CD8-positive, alpha-beta memory T cell (primary cell): ENCODE measurements around the gene PGRMC2. TPM values are rescaled to one million over a fixed set of nuclear protein-coding genes. Genes with fewer than 3 reads are reported as not detected.

Experiments used
- CTCF ChIA-PET: fragments of 350-600 bp; sonication (Branson Sonifier 250); formaldehyde crosslinking; loops from one replicate; lab custom pipeline; 2021; ENCODE audit warnings: antibody characterized with exemption; lab: Charles Lee
- POLR2A ChIA-PET: fragments of 350-600 bp; sonication (Branson Sonifier 250); formaldehyde crosslinking; loops from one replicate; lab custom pipeline; 2021; ENCODE audit warnings: antibody characterized with exemption; lab: Charles Lee
- DNase-seq, 5 donors: peaks; one replicate each; pipeline versions ENCODE4 v3.0.0 to v3.0.0-alpha.2; 2020 to 2022; ENCODE audit warnings: mixed read lengths in 1 of 5
- H3K27ac ChIP-seq: one replicate; pipeline ENCODE4 v1.7.0; 2013; ENCODE audit warnings: low read depth, mild to moderate bottlenecking, low read length, moderate library complexity
- H3K27me3 ChIP-seq: 2 replicates; pipeline ENCODE4 v1.7.0; 2013; ENCODE audit warnings: low read length, mild to moderate bottlenecking; ENCODE audit not compliant: insufficient read depth, poor library complexity, severe bottlenecking
- H3K36me3 ChIP-seq: 2 replicates; pipeline ENCODE4 v1.7.0; 2013; ENCODE audit warnings: mild to moderate bottlenecking, low read length, moderate library complexity; ENCODE audit not compliant: insufficient read depth
- H3K4me1 ChIP-seq: 2 replicates; pipeline ENCODE4 v1.7.0; 2013; ENCODE audit warnings: mild to moderate bottlenecking, low read length, moderate library complexity; ENCODE audit not compliant: insufficient read depth
- H3K4me3 ChIP-seq: 2 replicates; pipeline ENCODE4 v1.7.0; 2013; ENCODE audit warnings: mild to moderate bottlenecking, low read length
- H3K9me3 ChIP-seq: 2 replicates; pipeline ENCODE4 v1.7.0; 2013; ENCODE audit warnings: mild to moderate bottlenecking, low read length
- H3K27ac Mint-ChIP-seq, 8 donors: one replicate each; pipeline ENCODE4 v1.8.0; 2020 to 2021; ENCODE audit warnings: mixed read lengths in 8 of 8, mild to moderate bottlenecking in 6 of 8, inconsistent platforms in 3 of 8, moderate library complexity in 3 of 8
- H3K27me3 Mint-ChIP-seq, 2 donors: one replicate each; pipeline ENCODE4 v1.8.0; 2020 to 2021; ENCODE audit warnings: mixed read lengths in 2 of 2, mild to moderate bottlenecking in 1 of 2, moderate library complexity in 1 of 2
- H3K36me3 Mint-ChIP-seq, 3 donors: one replicate each; pipeline ENCODE4 v1.8.0; 2020 to 2021; ENCODE audit warnings: mixed read lengths in 3 of 3, inconsistent platforms in 1 of 3, mild to moderate bottlenecking in 1 of 3
- H3K4me1 Mint-ChIP-seq, 3 donors: one replicate each; pipeline ENCODE4 v1.8.0; 2020 to 2021; ENCODE audit warnings: mixed read lengths in 3 of 3, inconsistent platforms in 1 of 3, mild to moderate bottlenecking in 1 of 3
- H3K4me3 Mint-ChIP-seq, 7 donors: one replicate each; pipeline ENCODE4 v1.8.0; 2020 to 2021; ENCODE audit warnings: mixed read lengths in 7 of 7, mild to moderate bottlenecking in 6 of 7, moderate library complexity in 4 of 7, inconsistent platforms in 2 of 7
- H3K9me3 Mint-ChIP-seq, 5 donors: one replicate each; pipeline ENCODE4 v1.8.0; 2020 to 2022; ENCODE audit warnings: mixed read lengths in 5 of 5, mild to moderate bottlenecking in 3 of 5, moderate library complexity in 2 of 5, inconsistent platforms in 1 of 5
- polyA plus RNA-seq: library from polyadenylated mRNA; unstranded; fragments of 300-500 nt; fragmentation: Illumina TruSeq; gene quantifications from one replicate; pipeline ENCODE4 v1.2.3, GENCODE V29; 2021
- total RNA-seq, 2 experiments: library from RNA; stranded (reverse); gene quantifications; one replicate each; pipeline ENCODE4 v1.2.3, GENCODE V29; 2021

PGRMC2 gene
- total and polyA plus RNA-seq, 3 experiments from 2014 or later = 23.6 to 40.5 (median 36.9) TPM

DNA sequence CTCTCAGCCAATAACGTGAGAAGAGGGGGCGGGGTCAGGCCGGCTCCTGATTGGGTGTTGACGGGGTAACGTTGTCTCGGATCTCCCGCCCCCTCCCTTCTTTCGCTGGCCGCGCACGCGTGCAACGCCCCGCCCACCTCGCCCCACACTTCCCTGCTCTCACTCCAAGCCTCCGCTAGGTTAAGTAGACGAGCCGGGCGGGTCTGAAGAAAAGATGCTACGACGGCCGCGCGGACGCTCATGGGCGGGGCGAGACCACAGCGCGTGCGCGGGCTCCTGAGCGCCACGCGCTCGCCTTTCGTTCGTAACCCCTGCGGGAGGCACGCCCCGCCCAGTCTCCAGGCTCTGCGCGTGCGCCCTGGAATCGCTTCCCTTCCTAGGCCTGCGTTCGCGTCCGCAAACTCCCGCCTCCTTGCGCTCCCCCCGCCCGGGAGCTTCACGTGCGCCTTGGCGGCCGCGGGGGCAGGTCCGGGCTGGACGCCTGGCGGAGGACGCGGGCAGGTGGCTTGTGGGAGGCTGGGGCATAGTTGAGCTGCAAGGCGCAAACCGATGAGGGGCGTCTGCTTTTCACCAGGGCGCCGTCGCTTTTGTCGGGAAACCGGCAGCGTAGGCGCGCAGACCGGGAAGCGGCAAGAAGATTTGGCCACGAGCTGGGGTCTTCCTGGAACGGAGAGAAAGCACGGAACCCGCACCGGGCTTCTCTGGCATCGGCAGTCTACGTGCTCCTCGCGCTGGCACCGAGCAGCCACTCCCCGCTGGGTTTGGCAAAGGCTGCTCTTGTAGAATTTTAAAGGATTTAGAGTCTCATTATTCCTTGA, 467 bp upstream of the PGRMC2 start:
- H3K9me3 ChIP-seq = no peaks in the 10 kb centered on the region
- peaks cover 24% of the 10 kb centered on the region for H3K4me1 ChIP-seq
- peak; percentile 98 to 100 (median 99) for DNase-seq
- H3K27ac ChIP-seq = peak overlapping the region; percentile 94
- H3K4me1 Mint-ChIP-seq = peaks cover 39 to 44% (median 44%) of the 10 kb centered on the region in 3 donors
- no peaks in the 10 kb centered on the region for H3K36me3 ChIP-seq
- H3K4me3 Mint-ChIP-seq = peak overlapping the region; percentile 79 to 97 (median 89)
- no peaks in the 10 kb centered on the region for H3K27me3 ChIP-seq
- POLR2A ChIA-PET = interaction anchor here (0.6 to 2.3 kb wide), 4 partner anchors 227 to 571 kb away, joined by 4 to 8 read pairs (median 4); partner anchors contain the start of genes ABHD18, LARP1B and MFSD8
- peak overlapping the region; percentile 86 to 100 (median 98) for H3K27ac Mint-ChIP-seq
- CTCF ChIA-PET = no interaction called here
- H3K9me3 Mint-ChIP-seq = no peaks in the 10 kb centered on the region
- peaks cover 0 to 3% of the 10 kb centered on the region in 2 donors for H3K27me3 Mint-ChIP-seq
- H3K4me3 ChIP-seq = peak overlapping the region; percentile 48
- H3K36me3 Mint-ChIP-seq = peaks cover 0 to 16% (median 1%) of the 10 kb centered on the region in 3 donors

DNA sequence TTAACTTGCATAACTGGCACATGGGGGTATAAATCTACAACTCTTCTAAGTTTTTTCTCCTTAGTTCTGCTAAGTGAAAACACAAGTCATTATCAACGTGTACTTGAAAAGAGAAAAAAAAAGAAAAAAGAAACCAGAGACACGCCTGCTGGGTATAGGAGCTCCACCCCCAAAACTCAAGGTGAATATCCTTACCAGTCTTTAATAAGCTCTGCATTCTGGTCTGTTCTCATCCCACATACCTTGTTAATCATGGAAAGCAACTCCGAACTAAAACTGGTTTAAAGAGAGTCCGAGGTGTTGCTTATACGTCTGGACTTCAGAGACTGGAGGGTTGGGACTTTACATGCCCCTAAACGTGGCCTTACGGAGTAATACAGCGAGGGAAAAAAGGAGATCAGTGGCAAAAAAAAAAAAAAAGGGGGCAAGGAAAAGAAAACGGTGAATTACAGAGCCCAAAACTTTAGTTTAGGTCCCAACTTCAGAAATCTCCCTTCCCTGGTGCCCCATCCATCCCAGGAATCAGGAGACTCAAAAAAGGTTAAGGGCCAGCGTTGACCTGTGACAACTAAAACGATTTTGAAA, 1.0 kb downstream of the PGRMC2 start:
- Histone ChIP-seq H3K4me1 (peaks cover 24% of the 10 kb centered on the region), H3K27ac (peak overlapping the region; percentile 65), H3K36me3 (no peaks in the 10 kb centered on the region), H3K9me3 (no peaks in the 10 kb centered on the region), H3K27me3 (no peaks in the 10 kb centered on the region), H3K4me3 (peak overlapping the region; percentile 57)
- POLR2A ChIA-PET = interaction anchor here (1.0 to 2.3 kb wide), 3 partner anchors 226 to 807 kb away, joined by 4 to 8 read pairs (median 4); partner anchors contain the start of genes ABHD18, LARP1B, MFSD8 and SCLT1
- peak overlapping the region; percentile 79 to 97 (median 89) for H3K4me3 Mint-ChIP-seq
- no peaks in the 10 kb centered on the region for H3K27me3 Mint-ChIP-seq
- CTCF ChIA-PET = no interaction called here
- peaks cover 49 to 59% (median 57%) of the 10 kb centered on the region in 3 donors for H3K4me1 Mint-ChIP-seq
- H3K36me3 Mint-ChIP-seq = peaks cover 0 to 20% (median 1%) of the 10 kb centered on the region in 3 donors
- peak in 2 of 5 donors; percentile 52 to 65 for DNase-seq
- no peaks in the 10 kb centered on the region for H3K9me3 Mint-ChIP-seq
- peak overlapping the region; percentile 82 to 99 (median 92) for H3K27ac Mint-ChIP-seq

DNA sequence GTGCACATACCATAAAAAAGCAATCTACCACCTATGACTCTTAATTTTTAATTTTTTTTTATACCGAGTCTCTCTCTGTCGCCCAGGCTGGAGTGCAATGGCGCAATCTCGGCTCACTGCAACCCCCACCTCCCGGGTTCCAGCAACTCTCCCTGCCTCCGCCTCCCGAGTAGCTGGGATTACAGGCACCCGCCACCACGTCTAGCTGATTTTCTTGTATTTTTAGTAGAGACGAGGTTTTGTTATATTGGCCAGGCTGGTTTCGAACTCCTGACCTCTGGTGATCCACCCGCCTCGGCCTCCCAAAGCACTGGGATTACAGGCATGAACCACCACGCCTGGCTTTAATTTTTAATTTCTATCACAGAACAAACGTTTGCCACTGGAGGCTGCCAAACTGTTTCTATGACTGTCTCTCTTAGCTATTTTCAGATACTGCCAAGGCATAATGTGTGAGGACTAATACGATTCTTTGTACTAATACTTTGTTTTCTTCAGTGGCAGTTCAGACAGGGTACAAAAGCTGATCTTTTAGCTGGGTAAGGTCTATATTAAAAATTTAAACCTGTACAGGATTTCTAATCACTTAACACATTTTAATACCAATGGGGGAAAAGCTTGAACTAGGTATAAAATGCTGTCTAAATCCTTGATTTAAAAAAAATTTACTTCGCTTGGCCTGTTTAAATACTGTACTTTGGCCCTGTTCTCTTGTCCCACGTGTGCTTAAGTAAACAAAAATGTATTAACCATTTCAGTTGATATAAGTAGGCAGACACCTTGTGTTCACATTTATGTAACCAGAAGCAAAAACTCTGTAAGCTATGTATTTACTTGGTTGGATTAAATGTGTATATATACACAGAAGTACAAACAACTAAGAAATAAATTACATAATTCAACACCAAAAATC, 2.3 kb downstream of the PGRMC2 start:
- H3K27ac ChIP-seq = no peak overlapping the region
- H3K9me3 ChIP-seq = no peaks in the 10 kb centered on the region
- H3K36me3 Mint-ChIP-seq = peaks cover 0 to 20% (median 1%) of the 10 kb centered on the region in 3 donors
- no peak overlapping the region for H3K4me3 ChIP-seq
- H3K4me1 Mint-ChIP-seq = peaks cover 55 to 71% (median 69%) of the 10 kb centered on the region in 3 donors
- no peaks in the 10 kb centered on the region for H3K9me3 Mint-ChIP-seq
- no peaks in the 10 kb centered on the region for H3K27me3 Mint-ChIP-seq
- peak overlapping the region; percentile 22 to 90 (median 79) for H3K4me3 Mint-ChIP-seq
- H3K27me3 ChIP-seq = no peaks in the 10 kb centered on the region
- peaks cover 30% of the 10 kb centered on the region for H3K4me1 ChIP-seq
- DNase-seq = no peak
- CTCF ChIA-PET = interaction anchor here (0.8 kb wide), 1 partner anchor 808 kb away, joined by 3 read pairs; the partner anchor contains the start of gene SCLT1
- no peaks in the 10 kb centered on the region for H3K36me3 ChIP-seq
- POLR2A ChIA-PET = no interaction called here
- peak overlapping the region in 2 of 8 donors; percentile 86 to 97 for H3K27ac Mint-ChIP-seq

DNA sequence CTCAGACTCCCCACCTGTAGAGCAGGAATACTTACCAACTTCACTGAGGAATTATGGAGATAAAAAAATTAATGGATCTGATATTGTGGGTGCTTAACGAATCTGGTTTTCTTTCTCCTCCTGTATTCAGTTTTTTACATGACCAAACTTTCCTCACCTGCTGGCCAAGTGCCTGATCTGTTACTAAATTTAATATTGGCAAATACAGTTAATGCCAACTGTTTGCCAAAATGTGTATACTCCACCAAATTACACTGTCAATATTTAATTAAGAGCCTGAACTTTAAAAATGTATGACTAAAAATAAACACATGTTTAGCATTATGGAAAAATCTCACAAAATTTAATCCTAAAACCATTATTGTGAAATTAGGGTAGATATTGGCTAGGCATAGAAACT, 3.3 kb downstream of the PGRMC2 start:
- Histone ChIP-seq H3K27ac (no peak overlapping the region), H3K36me3 (no peaks in the 10 kb centered on the region), H3K9me3 (no peaks in the 10 kb centered on the region), H3K27me3 (no peaks in the 10 kb centered on the region), H3K4me3 (no peak overlapping the region), H3K4me1 (peaks cover 25% of the 10 kb centered on the region)
- no peak overlapping the region for H3K4me3 Mint-ChIP-seq
- CTCF ChIA-PET = no interaction called here
- no peaks in the 10 kb centered on the region for H3K27me3 Mint-ChIP-seq
- no peak overlapping the region for H3K27ac Mint-ChIP-seq
- peaks cover 62 to 78% (median 76%) of the 10 kb centered on the region in 3 donors for H3K4me1 Mint-ChIP-seq
- no peak for DNase-seq
- POLR2A ChIA-PET = no interaction called here
- peaks cover 0 to 24% (median 6%) of the 10 kb centered on the region in 3 donors for H3K36me3 Mint-ChIP-seq
- H3K9me3 Mint-ChIP-seq = no peaks in the 10 kb centered on the region

DNA sequence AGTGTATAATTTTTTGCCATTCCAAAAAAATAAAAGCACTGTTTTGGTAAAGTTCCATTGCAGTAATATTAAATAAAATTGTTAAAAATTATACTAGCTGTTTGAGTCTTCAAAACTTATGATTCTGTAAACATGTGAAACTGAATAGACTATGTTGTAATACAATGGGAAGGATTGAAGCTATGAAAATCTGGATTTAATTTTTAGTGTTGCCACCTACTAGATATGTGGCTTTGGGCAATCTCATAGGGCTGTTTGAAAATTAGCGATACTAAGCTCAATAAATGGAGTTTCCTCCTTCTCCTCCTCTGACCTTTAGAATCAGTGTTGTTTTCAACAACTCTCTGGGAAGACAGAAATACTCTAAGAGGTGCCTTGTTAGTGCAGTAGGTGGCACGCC, 4.5 kb downstream of the PGRMC2 start:
- Mint-ChIP-seq H3K9me3 (no peaks in the 10 kb centered on the region), H3K4me3 (no peak overlapping the region), H3K27me3 (no peaks in the 10 kb centered on the region), H3K36me3 (peaks cover 0 to 25% (median 6%) of the 10 kb centered on the region in 3 donors), H3K4me1 (peaks cover 57 to 78% (median 69%) of the 10 kb centered on the region in 3 donors), H3K27ac (no peak overlapping the region)
- H3K4me3 ChIP-seq = no peak overlapping the region
- no peak for DNase-seq
- no peak overlapping the region for H3K27ac ChIP-seq
- H3K27me3 ChIP-seq = no peaks in the 10 kb centered on the region
- H3K36me3 ChIP-seq = no peaks in the 10 kb centered on the region
- ChIA-PET CTCF (no interaction called here), POLR2A (no interaction called here)
- peaks cover 18% of the 10 kb centered on the region for H3K4me1 ChIP-seq
- no peaks in the 10 kb centered on the region for H3K9me3 ChIP-seq

DNA sequence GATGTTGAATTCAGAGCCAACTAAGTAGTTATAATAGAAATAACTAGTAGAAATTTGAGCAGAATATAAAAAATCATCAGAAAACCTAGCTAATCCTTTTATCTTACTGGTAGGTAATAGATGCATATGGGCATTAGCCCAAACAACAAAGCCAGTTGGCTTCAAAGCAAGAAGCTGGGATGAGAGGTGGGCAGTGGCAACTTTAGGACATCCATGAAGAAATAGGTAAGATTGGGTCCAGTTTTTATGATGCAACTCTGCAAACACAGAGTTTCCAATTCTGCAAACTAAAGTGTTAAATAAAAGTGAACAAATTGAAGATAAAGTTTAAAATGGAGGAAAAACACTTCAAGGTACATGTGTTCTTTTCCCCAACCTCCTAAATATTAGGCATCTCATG, 5.1 kb downstream of the PGRMC2 start:
- Mint-ChIP-seq H3K4me3 (peak overlapping the region in 1 of 7 donors; percentile 34), H3K27me3 (no peaks in the 10 kb centered on the region), H3K27ac (peak overlapping the region in 2 of 8 donors; percentile 8 to 17), H3K4me1 (peaks cover 57 to 82% (median 69%) of the 10 kb centered on the region in 3 donors), H3K36me3 (peaks cover 0 to 25% (median 6%) of the 10 kb centered on the region in 3 donors), H3K9me3 (no peaks in the 10 kb centered on the region)
- DNase-seq = no peak
- Histone ChIP-seq H3K36me3 (no peaks in the 10 kb centered on the region), H3K27ac (no peak overlapping the region), H3K9me3 (no peaks in the 10 kb centered on the region), H3K4me3 (no peak overlapping the region), H3K4me1 (peaks cover 18% of the 10 kb centered on the region), H3K27me3 (no peaks in the 10 kb centered on the region)
- ChIA-PET CTCF (no interaction called here), POLR2A (no interaction called here)

DNA sequence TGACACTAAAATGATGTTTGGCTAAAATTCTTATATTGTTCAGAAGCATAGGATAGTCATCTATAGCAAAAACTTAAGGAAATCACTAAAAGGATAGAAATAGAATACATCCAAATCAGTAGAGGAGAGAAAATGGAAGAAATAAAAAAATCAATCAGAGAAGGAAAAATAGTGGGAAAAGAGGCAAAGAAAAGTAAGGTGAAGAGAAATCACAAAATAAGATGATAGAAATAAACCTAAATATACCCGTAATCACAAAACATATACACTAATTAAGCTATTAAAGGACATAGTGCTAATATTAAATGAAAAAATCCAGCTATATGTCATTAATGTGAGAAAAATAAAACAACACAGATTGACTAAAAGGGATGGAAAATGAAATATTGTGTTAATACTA, 6.3 kb downstream of the PGRMC2 start:
- Histone ChIP-seq H3K27me3 (no peaks in the 10 kb centered on the region), H3K27ac (no peak overlapping the region), H3K36me3 (no peaks in the 10 kb centered on the region), H3K9me3 (no peaks in the 10 kb centered on the region), H3K4me1 (peaks cover 18% of the 10 kb centered on the region), H3K4me3 (no peak overlapping the region)
- POLR2A ChIA-PET = no interaction called here
- Mint-ChIP-seq H3K27me3 (no peaks in the 10 kb centered on the region), H3K4me3 (peak overlapping the region in 1 of 7 donors; percentile 10), H3K27ac (peak overlapping the region in 3 of 8 donors; percentile 1 to 78 (median 13)), H3K4me1 (peaks cover 53 to 78% (median 63%) of the 10 kb centered on the region in 3 donors), H3K9me3 (no peaks in the 10 kb centered on the region), H3K36me3 (peaks cover 0 to 20% (median 6%) of the 10 kb centered on the region in 3 donors)
- CTCF ChIA-PET = no interaction called here
- DNase-seq = no peak
